GM10248 (cell line): ENCODE results near the gene ELFN1.

Source experiments
- CTCF ChIA-PET: fragments of 300-600 bp; sonication (Branson Sonifier 250); formaldehyde crosslinking; extraction: SDS; loops from one replicate; lab custom pipeline; 2021; ENCODE audit warnings: antibody characterized with exemption; lab: Yijun Ruan, JAX
- POLR2A ChIA-PET: fragments of 350-650 bp; sonication (Branson Sonifier 250); formaldehyde crosslinking; extraction: SDS; loops from one replicate; lab custom pipeline; 2020; ENCODE audit warnings: antibody characterized with exemption; lab: Yijun Ruan, JAX
- DNase-seq: peaks from one replicate; pipeline ENCODE4 v3.0.0; 2012; ENCODE audit errors: extremely low spot score
- TF ChIP-seq, protein P1 (sequence below): IDR thresholded peaks from 2 replicates; pipeline ENCODE4 v1.5.1; 2012; ENCODE audit warnings: mild to moderate bottlenecking, low read depth; ENCODE audit errors: extremely low read depth, missing control alignments, control extremely low read depth

ELFN1 gene

DNA sequence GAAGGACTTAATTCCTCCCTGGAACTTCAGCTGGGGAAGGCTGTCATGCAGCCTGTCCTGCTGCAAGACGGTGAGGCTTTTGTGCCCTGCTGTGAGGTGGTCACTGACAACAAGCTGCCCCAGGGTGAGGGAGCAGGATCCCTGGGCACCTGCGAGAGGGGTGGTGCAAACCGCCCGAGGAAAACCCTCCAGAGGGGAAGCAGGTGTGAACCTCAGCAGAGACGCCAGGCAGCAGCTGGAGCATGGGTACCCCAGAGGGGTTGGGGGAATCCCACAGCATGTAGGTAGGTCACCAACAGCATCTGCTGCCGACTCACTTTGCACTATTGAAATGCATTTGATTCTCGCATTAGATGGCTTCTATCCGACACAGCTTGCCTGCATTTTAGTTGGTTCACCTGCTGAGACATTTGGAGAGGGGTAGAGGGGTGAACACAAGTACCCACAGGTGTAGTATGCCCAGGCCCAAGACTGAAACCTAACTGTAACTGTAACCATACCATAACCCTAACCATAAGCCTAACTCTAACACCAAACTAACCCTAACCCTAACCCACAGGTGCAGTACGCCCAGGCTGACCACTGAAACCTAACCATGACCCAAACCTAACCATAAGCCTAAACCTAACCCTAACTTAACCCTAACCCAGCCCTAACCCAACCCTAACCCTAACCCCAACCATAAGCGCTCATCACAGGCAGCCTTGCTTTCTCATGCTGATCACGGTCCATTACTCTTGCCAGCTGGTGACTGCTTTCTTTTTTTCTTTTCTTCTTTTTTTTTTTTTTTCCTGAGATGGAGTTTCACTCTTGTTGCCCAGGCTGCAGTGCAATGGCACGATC is 85.9 kb downstream of the ELFN1 start:
- CTCF ChIA-PET: no interaction called here
- no peak for DNase-seq
- TF ChIP-seq, protein P1, sequence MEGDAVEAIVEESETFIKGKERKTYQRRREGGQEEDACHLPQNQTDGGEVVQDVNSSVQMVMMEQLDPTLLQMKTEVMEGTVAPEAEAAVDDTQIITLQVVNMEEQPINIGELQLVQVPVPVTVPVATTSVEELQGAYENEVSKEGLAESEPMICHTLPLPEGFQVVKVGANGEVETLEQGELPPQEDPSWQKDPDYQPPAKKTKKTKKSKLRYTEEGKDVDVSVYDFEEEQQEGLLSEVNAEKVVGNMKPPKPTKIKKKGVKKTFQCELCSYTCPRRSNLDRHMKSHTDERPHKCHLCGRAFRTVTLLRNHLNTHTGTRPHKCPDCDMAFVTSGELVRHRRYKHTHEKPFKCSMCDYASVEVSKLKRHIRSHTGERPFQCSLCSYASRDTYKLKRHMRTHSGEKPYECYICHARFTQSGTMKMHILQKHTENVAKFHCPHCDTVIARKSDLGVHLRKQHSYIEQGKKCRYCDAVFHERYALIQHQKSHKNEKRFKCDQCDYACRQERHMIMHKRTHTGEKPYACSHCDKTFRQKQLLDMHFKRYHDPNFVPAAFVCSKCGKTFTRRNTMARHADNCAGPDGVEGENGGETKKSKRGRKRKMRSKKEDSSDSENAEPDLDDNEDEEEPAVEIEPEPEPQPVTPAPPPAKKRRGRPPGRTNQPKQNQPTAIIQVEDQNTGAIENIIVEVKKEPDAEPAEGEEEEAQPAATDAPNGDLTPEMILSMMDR: no peak
- POLR2A ChIA-PET: no interaction called here

GRCh38 chr7:1757601-1758000 is 87.5 kb downstream of the ELFN1 start:
- no peak for DNase-seq
- TF ChIP-seq, protein P1: no peak
- CTCF ChIA-PET: no interaction called here
- POLR2A ChIA-PET: no interaction called here

DNA sequence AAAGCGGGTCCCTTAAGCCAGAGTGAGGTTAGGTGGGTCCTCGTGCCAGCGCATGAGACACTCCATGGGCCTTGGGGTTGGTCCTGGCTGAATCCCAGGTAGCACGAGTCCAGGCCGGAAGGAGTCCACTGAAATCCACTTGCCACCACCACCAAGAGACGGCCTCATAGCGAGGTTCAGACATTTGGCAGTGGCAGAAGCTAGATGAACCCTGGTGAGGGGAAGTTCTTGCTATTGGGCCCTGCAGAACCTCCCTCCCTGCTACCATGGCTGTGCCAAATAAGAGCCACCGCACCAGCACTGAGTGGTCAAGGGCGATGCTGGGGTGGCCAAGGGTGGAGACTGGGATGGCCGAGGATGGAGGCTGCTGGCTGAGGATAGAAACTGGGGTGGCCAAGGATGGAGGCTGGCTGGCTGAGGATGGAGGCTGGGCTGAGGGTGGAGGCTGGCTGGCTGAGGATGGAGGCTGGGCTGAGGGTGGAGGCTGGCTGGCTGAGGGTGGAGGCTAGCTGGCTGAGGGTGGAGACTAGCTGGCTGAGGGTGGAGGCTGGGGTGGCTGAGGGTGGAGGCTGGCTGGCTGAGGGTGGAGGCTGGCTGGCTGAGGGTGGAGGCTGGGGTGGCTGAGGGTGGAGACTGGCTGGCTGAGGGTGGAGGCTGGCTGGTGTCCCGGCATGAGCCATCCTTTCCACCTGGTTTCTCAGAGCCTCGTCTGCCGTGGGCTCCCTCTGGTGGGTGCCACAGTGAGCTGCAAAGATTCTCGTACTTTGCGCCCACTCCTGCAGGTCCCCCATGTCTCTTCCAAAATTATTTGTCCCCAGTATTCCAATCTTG is 88.2 kb downstream of the ELFN1 start:
- TF ChIP-seq, protein P1: peak; percentile 33
- CTCF ChIA-PET: no interaction called here
- POLR2A ChIA-PET: no interaction called here
- no peak for DNase-seq

DNA sequence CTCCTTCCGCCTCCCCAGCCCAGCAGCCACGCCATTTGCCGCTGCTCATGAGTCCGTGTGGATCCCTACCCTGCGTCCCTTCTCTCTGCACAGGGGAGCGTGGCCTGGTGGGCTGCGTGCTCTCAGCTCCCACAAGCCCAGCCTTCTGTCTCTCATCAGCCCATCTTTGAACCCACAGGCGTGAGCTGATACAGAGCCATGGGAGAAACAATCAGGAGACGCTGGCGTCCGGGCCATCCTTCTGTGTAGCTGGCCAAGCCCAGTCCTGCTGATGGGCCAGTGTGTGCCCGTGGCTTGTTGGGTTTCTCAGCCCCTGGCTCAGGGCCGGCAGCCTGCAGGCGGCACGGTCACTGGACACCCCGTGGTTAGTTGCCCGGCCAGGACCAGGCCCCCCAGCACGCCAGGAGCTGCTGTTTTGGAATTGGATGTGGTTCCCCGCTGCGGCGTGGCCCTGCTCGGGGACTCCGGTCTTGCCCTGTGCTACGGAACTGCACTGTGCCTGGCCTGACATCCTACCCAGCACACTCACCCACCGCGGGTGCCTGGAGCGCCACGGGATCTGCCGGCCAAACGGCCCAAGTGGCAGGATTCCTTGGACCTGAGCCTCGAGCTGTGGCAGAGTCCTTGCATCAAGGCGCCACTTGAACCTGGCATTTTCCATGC is 88.9 kb downstream of the ELFN1 start:
- TF ChIP-seq, protein P1: no peak
- POLR2A ChIA-PET: no interaction called here
- CTCF ChIA-PET: no interaction called here
- no peak for DNase-seq

GRCh38 chr7:1761097-1761496 is 91.0 kb downstream of the ELFN1 start:
- ChIA-PET POLR2A (no interaction called here), CTCF (no interaction called here)
- TF ChIP-seq, protein P1: no peak
- no peak for DNase-seq

- ChIA-PET CTCF (no interaction called here), POLR2A (no interaction called here)
- DNase-seq: no peak
- TF ChIP-seq, protein P1: no peak
These were observed 91.7 kb downstream of the ELFN1 start for GRCh38 chr7:1761774-1762173.
